Stimulated activated CD4-positive, alpha-beta T cell treated with anti-CD3 and anti-CD28 coated beads, Interleukin-2, amount 100 ng/mL, for 24 hours (primary cell): ENCODE data around the gene UMOD.

Source experiments
- DNase-seq, 2 donors: peaks; one replicate each; pipeline ENCODE4 v3.0.0-alpha.2; 2020

Gene UMOD

DNA sequence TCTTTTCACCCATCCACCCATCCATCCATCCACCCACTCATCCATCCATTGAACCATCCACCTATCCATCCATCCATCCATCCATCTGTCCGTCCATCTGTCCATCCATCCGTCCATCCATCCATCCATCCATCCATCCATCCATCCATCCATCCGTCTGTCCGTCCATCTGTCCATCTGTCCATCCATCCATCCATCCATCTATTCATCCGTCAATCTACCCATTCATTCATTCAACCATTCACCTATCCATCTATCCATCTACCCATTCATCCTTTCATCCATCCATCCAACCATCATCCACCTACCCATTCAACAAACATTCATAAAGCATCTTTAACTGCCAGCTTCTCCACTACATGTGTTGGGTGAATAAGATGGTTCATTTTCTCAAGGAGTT is 54.1 kb downstream of the UMOD start:
- no peak for DNase-seq

DNA sequence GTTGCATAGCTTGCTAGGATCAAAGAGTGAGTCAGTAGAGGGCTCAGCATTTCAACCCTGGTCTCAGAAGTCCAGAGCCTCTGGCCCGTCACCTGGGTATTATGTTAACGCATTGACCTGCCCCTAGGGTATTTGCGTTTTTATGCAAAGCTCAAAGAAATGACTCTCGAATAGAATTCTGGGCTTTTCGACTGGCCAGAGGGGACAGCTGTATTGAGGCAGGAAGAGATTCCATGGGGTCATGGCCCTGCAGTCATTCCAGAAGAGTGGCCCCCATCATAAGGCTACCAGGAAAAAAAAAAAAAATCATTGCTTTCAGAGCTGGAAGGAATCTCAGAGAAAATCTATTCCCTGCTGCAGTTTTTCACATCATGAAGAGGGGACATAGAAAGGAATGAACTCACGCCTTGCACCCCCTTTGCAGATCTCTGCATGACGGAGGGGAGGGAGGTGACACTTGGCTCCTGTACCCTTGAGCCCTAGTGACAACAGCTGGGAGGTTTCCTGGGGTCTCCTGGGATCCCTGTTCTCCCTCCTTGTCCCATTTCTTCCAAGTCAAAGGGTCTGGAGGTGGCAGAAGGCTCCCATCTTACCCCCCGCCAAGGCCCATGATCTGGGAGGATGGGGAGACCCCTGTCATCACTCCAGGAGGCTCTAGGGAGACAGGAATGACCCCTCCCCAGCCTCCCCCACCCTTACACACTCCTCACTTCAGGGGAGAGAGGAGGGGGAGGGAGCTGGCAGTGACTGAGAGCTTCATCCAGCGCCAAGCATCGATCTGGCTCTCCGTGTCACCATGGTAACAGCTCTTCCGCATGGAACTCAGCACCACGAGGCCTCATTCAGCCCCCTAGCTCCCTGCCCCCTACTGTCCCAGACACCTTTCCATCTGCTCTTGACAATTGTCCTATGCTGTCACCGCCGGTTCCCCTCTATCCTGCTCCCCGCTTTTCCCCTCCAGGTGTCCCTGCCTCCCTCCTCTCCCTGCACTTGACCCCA is 61.0 kb downstream of the UMOD start:
- DNase-seq, result no peak

- DNase-seq, result no peak
Observed at GRCh38 chr16:20289571-20289970, 62.9 kb downstream of the UMOD start.

DNA sequence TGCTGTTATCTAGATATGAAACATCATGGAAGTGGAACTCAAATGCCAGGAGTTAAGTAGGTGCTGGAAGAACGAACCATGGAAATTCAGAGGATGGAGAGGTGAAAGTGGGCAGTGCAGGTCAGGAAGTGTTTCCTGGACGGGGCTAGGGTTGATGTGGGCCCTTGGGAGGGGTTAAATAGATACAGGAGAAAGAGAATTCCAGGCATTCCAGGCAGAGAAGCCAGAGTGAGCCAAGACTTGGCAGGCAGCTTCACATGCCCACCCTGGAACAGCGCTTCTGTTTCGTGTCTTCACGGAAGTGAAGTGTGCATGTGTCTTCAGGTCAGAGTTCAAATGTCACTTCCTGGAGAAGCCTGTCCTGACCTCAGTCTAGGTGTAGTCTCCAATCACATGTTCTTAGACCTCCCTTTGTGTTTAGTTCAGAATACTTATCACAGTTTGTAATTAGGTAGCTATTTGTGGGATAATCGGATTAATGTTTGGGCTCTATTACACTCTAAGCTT is 66.5 kb downstream of the UMOD start:
- DNase-seq, result no peak
